Fibroblast of skin of scalp (primary cell): ENCODE measurements around the gene NLE1.
"Not testable (repeated sequence)": the region's sequence is repeated elsewhere in the genome, so short reads cannot be mapped to it uniquely, and the experiment has no call there.

ENCODE experiments used
- DNase-seq: peaks from one replicate; pipeline ENCODE4 v3.0.0-alpha.2; 2013

NLE1 gene

DNA sequence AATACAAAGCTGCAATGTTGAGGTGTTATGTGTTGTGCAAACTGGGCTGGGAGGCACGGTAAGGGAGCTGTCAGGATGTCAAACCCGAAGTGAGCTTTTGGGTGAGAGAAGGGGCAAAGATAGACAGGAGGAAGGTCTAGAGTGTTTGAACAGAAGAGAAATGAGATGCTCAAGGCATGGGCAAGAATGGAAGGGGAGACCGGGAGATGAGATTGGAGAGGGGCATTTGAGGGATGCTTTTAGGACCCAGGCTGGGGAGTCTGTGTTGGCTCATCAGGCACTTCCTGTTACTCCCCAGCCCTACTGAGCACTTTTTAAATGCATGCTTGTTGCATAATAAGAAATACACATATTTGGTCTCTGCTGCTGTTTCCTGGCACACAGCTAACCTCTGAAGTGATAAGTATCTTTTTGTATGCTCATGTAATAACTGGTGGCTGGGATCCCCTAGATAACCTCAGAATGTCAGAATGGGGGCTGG is 19.2 kb upstream of the NLE1 start:
- DNase-seq = no peak

DNA sequence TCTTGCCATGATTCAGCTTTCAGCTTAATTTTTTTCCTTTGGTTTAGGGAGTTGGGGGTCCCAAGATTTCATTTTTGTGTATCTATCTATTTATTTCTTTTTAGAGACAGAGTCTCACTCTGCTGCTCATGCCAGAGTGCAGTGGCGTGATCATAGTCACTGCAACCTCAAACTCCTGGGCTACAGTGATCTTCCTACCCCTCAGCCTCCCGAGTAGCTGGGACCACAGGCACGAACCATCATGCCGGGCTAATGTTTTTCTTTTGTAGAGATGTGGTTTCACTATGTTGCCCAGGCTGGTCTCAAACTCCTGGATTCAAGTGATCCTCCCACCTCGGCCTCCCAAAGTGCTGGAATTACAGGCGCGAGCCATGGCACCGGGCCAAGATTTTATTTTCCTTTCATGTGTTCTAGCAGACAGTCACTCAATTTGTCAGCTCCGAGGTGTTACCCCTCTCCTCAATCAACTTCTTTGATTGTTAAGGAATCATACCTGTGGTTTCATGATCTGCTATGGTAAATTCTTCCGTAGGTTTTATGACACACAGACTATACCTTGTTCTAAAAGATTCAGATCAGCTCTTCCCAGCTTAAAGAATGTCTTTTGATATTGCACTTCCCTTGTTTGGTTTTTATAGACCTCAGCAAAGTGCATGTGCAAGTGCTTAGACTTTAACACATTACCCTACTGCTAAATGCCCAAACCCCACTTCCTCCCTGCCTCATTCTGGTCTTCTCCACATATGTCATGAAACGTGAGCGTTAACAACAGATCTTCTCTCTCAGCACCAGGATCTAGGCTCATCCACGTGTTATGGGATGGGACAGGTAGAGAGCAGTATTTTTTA is 18.5 kb upstream of the NLE1 start:
- DNase-seq = no peak

DNA sequence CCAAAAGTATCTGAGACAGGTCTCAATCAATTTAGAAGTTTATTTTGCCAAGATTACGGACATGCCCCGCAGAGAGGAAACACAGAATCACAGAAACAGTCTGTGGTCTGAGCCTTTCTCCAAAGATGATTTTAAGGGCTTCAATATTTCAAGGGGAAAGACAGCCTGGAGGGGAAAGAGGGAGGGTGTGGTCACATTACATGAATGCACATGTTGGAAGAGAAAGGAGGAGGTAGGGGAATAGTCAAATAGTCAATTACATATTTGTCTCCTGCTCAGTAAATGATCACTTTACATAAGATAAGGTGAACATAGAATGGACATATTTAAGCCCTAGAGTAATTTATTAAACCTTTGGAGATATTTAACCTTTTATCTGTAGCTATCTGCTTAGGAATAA is 17.8 kb upstream of the NLE1 start:
- DNase-seq = no peak

DNA sequence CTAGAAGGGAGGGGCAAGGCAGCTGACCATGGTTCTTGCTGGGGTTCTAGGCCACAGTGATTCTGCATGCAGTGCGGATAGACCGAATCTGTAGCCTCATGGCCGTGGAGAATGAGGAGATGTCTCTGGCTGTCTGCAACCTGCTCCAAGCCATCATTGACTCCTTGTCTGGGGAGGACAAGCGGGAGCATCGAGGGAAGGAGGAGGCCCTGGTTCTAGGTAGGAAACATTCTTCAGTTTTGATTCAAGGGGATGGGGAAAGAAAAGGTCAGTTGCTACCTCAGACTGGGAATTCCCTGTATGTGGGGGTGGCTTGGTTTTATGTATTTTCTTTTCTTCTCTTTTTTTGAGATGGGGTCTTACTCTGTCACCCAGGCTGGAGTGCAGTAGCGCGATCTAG is 13.1 kb upstream of the NLE1 start:
- no peak for DNase-seq

DNA sequence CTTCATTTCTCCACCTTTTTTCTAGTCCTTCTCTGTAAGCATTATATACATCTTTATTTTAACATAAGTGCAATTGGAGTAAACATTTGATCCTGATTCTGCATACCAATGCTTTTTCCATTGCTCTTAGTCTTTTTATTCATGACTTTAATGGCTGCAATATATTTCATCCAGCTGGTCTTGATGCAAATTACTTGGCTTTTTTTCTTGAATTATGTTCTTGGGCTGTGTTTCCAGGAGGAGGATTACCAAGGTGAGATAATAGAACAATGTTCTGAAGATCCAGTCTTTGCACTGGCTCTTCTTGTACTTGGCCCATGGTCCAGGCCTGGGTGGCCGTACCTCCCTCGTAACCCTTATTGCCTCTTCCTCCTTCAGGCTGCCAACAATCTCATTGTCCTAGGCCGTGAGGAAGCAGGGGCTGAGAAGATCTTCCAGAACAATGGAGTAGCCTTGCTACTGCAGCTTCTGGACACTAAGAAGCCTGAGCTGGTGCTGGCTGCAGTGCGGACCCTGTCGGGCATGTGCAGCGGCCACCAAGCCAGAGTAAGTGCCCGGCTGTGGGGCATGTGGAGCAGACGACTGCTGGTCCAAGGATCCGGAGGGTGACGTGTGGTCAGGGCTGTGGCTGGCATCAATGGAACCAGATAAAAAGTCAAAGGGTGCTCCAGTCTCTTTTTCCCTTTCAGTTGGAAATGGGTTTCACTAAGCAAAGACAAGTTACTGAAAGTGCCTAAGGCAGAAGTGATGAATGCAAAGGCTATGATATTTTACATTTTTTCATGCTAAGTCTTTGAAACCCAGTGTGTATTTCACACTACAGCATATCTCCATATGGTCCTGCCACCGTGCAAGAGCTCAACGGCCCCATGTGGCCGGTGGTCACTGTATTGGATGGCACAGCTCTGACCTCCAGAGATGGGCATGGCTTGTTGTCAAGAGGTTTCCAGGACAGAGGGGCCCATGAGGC is 12.4 kb upstream of the NLE1 start:
- no peak for DNase-seq

DNA sequence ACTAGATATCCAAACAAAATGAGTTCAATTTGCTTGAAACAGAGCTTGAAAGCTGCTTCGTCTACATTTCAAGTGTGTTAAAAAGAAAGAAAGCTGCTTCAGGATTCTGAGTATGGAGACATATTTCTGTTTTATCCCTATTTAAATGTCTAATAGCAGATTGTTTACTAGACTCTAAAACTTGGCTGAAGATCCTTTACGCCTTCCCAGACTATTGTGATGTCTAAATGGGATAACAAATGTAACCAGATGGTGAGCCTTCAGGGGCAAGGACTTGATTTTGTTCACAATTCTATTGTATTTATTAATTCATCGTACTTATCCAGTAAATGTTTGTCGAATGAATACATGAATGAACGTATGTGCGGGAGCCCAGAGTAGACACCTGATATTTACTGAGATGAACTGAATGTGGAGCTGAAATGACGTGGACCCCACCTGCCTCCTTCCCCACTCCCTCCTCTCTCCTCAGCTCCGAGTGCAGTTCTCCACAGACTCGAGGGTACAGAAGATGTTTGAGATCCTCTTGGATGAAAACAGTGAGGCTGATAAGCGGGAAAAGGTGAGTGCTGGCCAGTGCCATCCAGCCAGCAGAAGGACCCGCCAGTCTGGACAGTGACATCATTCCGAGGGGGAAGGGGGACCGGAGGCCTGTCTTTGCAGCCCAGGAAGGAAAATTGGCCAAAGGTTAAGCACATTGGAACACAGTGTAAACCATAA is 10.5 kb upstream of the NLE1 start:
- DNase-seq = no peak

DNA sequence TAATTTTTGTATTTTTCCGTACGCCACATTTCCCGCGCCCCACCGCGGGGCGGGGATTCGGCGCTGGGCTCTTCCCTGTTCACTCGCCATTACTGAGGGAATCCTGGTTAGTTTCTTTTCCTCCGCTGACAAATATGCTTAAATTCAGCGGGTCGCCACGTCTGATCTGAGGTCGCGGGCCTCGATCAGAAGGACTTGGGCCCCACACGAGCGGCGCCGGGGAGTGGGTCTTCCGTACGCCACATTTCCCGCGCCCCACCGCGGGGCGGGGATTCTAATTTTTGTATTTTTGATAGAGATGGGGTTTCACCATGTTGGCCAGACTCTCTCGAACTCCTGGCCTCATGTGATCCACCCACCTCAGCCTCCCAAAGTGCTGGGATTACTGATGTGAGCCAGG is 9.0 kb upstream of the NLE1 start:
- DNase-seq = not testable (repeated sequence)

DNA sequence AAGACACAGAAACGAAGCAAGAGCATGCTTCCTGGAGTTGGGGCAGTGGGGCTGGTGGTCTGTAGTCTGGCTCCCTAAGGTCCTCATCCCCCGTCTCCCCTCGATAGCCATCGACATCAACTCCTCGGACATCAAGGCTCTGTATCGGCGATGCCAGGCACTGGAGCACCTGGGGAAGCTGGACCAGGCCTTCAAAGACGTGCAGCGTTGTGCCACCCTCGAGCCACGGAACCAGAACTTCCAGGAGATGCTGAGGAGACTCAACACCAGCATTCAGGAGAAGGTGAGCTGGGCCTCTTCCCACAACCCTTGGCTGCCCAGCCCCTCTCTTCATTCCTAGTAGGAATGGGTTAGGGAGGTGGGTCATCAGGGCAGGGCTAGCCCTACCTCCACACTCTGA is 7.8 kb upstream of the NLE1 start:
- no peak for DNase-seq

DNA sequence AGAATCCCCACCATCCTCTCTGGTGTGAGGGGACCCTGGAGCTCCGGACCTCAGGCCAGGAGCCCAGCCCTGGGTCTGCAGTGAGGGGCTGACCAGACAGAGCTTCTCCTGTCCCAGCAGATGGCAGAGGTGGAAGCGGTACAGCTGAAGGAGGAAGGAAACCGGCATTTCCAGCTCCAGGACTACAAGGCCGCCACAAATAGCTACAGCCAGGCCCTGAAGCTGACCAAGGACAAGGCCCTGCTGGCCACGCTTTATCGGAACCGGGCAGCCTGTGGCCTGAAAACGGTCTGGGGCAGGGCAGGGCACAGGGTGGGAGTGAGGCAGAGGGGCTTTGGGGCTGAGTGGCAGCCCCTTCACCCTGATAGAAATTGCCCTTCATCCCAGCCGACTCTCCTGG is 6.0 kb upstream of the NLE1 start:
- DNase-seq = no peak

DNA sequence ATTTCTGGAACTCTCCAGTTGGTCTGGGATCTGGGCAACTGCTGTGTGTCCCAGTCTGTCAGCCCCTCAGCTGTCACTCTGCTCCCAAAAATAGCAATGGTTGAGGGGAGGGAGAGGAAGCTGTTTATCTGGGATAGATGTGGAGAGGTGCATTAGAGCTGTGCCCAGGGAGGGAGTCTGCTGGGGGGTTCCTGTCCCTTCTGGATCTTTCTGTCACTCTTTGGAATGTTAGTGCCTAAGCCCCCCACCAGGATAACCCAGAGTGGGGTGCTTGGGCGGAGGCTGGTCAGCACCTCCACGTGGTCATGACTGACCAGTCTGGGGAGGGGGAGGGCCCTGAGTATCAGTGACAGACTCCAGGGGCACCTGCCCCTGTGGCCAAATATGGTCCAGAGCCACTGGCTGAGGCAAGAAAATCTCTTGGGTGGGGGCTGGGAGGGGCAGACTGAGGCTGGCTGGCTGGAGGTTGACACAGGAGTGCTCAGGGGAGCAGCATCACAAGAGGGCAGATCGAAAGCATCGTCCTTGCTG is 5.3 kb upstream of the NLE1 start, which contains the start of gene UNC45B:
UNC45B (plus strand) TSS at position 443 of the 531 bp plus-strand sequence. CDS start 447 bp downstream, outside the sequence.
- DNase-seq = no peak

DNA sequence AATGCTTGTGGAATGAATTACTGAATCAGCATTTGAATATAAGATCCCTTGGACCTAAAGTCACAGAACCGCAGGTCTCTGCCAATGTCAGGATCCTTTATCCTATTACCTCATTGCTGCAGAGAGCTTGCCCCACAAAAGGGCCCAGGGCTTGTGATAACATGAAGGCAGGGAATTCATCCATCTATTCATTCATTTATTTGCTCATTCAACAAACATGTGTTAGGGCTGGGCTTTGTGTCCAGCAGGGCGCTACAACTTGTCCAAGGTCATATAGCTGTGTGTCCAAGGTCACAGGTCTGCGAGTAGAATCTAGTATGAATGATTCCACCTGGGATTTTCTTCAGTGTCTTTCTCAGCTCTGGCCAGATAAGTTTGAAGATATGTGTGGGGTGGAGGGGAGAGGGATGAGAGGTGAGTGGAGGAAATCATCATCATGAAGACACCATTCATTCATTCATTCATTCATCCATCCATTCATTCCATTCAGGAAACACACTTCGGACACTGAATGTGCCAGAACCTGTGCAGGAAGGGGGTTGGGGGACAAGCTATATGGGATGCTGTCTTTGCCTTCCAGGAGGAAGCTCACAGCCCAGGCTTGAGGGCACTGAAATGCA is 4.2 kb upstream of the NLE1 start:
- DNase-seq = no peak

DNA sequence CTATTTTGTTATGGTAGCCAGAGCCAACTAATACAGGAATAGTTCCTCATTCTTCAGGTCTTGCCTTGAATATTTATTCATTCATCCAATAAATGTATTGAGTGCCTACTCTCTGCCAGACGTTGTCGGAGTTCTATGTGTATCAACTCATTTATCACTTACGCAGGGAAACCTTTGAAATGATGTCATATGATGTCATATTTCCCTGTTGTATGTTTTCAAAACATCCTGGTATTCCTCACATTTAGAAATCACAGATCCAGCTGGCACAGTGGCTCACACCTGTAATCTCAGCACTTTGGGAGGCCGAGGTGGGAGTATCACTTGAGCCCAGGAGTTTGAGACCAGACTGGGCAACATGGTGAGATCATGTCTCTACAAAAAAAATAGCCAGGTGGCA is 2.7 kb upstream of the NLE1 start:
- no peak for DNase-seq

DNA sequence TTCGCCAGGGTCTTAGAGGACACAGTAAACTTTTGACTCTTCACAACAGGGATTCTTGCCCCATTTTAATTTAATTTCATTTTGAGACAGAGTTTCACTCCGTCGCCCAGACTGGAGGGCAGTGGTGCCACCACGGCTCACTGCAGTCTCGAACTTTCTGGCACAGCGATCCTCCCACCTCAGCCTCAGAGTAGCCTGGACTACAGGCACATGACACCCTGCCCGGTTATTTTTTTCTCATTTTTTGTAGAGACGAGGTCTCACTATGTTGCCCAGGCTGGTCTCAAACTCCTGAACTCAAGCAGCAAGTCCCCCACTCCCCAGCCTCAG is 329 bp upstream of the NLE1 start:
- no peak for DNase-seq

DNA sequence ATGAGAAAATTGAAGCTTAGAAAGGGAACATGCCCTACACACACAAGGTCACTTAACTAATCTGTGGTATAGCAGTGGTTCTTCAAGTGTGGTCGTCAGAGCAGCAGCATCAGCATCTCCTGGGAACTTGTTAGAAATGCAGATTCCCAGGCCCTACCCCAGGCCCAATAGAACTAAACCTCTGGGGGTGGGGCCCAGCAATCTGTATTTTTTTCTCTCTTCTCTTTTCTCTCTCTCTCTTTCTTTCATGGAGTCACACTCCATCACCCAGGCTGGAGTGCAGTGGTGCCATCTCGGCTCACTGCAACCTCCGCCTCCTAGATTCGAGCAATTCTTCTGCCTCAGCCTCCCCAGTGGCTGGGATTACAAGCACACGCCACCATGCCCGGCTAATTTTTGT is 3.9 kb downstream of the NLE1 start:
- DNase-seq = no peak

DNA sequence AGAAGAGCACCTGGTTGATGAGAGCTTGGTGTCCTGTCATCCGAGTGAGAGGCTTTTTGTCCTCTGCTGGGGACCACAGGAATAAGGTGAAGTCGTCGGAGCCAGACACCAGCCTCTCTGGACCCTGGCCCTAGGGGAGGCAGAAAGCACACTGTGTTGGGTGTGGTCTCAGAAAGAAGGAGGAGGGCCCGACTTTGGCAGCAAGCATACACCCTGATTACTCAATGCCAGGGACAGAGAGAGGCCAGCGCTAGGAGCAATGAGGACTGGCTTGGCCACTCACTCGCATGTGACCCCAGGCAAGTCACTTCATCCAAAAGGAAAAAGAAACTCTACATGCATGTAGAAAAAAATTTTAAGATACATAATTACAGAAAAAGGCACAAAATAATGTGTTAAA is 6.8 kb downstream of the NLE1 start:
- DNase-seq = no peak

DNA sequence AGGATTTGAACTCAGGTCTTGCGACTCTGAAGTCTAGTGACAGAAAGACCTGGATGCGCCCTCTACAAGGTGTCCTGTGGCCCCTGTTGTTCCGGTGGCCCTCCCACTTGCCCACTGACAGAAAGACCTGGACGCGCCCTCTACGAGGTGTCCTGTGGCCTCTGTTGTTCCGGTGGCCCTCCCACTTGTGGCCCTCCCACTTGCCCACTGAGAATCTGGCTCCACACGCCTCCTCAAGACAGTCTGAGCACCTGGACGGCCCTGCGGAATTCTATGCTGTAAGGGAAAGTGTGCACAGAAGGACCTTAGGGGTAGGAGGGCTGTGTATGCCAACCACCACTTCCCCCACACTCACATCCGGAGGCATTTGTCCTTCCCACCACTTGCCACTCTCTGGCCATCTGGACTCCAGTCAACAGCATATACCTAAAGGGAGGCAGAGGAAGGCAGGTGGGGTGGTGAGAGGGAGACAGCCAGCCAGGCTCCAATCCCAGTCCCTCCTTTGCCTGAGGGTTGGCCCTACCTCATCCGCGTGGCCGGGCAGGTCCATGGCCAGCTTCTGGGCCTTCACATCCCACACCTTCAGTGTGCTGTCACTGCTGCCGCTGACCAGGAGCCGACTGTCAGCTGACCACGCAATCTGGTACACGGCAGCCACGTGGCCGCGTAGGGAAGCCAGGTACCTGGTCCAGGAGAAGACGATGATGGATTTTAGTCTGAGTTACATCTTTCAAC is 9.1 kb downstream of the NLE1 start:
- no peak for DNase-seq

DNA sequence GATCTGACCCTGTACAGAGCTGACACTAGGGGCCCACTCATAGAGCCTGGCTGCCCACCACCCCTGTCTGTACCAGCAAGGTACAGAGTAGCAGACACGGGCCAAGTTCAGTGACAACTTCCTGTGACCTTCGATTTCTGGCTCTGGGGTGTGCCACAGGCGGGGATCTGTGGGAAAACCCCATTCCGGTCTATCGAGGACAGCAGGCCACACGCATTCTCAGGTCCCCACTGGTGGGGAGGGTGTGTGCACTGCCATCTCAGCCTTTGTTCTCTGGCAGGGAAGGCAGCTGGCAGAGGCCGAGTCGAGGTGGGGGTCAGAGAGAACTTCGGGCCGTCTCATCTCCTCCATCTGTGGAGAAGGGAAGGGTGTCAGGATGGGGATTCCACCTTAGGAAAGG is 10.0 kb downstream of the NLE1 start:
- DNase-seq = no peak

DNA sequence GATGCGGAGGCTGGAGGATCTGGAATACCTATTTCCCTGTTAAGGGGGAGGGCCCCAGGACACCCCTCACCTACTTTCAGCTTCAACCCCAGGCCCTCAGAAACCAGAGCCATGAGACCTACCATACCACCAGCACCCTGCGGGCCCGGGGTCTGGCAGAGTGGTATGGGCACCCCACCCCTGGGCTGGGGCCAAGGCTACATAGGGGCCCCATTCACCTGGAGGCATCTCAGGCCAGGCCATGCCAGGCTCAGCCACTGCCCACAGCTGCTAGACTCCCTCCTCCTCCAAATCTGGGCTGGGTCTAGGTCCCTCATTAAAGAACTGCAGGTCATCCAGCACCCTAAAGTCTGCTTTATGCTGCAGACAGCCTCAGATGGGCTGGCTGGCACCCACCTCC is 11.7 kb downstream of the NLE1 start:
- DNase-seq = no peak

DNA sequence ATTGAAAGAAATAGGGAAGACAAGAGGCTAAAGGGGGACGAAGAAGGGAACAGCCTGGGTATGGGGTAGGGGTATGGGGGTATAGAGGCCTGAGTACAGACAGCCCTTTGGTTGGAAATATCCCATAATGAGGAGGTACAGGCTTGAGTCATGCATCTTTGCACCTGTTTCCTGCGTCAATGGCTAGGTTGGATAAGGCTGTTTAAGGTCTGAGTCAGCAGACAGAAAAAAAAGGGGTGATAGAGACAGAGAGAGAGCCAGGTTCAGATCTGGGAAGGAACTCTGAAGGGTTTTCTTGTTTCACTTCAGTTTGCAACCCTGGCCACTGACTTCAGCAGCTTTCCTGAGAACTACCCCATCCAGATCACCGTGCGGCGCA is 12.1 kb downstream of the NLE1 start:
- DNase-seq = no peak

DNA sequence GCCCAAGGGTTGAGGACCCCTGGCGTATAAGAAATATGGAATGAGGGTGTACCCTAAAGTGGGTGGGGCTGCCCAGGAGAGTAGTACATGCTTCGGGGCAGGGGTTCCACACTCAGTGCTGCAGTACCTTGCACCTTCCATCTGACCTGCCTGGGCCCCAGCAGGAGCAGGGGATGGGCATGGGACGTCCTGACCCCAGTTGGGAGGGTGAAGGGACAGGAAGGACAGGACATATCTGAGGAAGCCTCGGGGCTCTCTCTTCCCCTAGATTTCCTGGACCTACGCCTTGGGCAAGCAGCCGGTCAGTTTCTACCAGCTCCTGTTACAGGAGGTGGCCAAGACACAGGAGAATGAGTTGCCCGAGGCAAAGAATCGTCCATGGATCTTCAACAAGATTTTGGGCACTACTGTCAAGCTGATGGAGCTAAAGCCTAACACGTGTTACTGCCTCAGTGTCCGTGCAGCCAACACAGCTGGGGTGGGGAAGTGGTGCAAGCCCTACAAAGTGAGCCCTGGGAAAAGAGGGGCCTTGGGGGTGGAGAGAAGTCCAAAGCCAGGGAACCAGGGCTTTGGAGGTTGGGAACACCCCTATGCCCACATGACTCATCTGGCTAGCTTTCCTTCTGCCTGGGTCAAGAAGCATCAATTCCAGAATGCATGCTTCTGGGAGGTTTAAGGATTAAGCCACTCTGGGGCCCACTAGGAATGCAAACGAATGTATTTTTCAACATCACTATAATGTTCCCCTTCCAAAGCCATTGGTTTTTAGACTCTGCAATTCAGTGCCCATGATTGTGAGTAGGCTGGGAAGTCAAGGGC is 12.7 kb downstream of the NLE1 start:
- no peak for DNase-seq
